ENCODE results near the gene MMUT.

The MMUT gene

GRCh38 chr6:49384904-49385303 lies 78.1 kb downstream of the MMUT start:
- H4K20me1 ChIP-seq (ENCODE audit: insufficient read depth, low read length): no peaks in the 10 kb centered on the region
- H3K4me1 ChIP-seq (ENCODE audit: insufficient read depth, low read length): no peaks in the 10 kb centered on the region
- no peaks in the 10 kb centered on the region for H3K27me3 ChIP-seq (ENCODE audit: insufficient read depth, low read length, poor library complexity)
- no peak overlapping the region for H2AFZ ChIP-seq (ENCODE audit: low read depth, low read length)
- H3K27ac ChIP-seq (ENCODE audit: low read length): no peak overlapping the region
- TF ChIP-seq CTCF (IDR thresholded peaks at IDR 0.05; ENCODE audit: borderline replicate concordance, extremely low read depth, low read length, poor library complexity, severe bottlenecking): no peak
- TF ChIP-seq EZH2 (IDR thresholded peaks at IDR 0.05; ENCODE audit: borderline replicate concordance, low read depth, low read length, severe bottlenecking): no peak
- H3K36me3 ChIP-seq (ENCODE audit: insufficient read depth, low read length): no peaks in the 10 kb centered on the region
- H3K79me2 ChIP-seq (ENCODE audit: insufficient read depth, low read length): no peaks in the 10 kb centered on the region
- H3K4me3 ChIP-seq (ENCODE audit: low read depth in 1 of 2, low read length in 2 of 2): no peak overlapping the region
- no peak overlapping the region for H3K9ac ChIP-seq (ENCODE audit: low read depth, low read length)
- no peak for DNase-seq
- no peak overlapping the region for H3K4me2 ChIP-seq (ENCODE audit: insufficient read depth, low read length)
- ATAC-seq (ENCODE audit: insufficient read depth, low read depth): no peak
- H3K9me3 ChIP-seq (ENCODE audit: insufficient read depth, low read length, severe bottlenecking): no peaks in the 10 kb centered on the region
